Cardiac muscle cell (in vitro differentiated cells and primary cell): ENCODE data around the gene HOXB8. TPM values are rescaled to one million over a fixed set of nuclear protein-coding genes. Genes with fewer than 3 reads are reported as not detected.

Experiments used
- DNase-seq, 2 donors: peaks; one replicate each; pipeline versions ENCODE4 v3.0.0 to v3.0.0-alpha.2; 2010 to 2017; ENCODE audit warnings: low read depth in 1 of 2, low spot score in 1 of 2
- H3K27ac ChIP-seq: fragments of 200-600 bp; sonication (generic); 2 replicates; pipeline ENCODE4 v1.5.1; 2016
- H3K27me3 ChIP-seq: fragments of 200-600 bp; sonication (generic); 2 replicates; pipeline ENCODE4 v1.6.0; 2016; ENCODE audit warnings: control low read depth
- H3K36me3 ChIP-seq: fragments of 200-600 bp; sonication (generic); 2 replicates; pipeline ENCODE4 v1.5.1; 2016; ENCODE audit warnings: control low read depth
- H3K4me1 ChIP-seq: fragments of 200-600 bp; sonication (generic); 2 replicates; pipeline ENCODE4 v1.8.1; 2017; ENCODE audit warnings: low read depth, mild to moderate bottlenecking, mixed run types
- H3K4me3 ChIP-seq: fragments of 200-600 bp; sonication (generic); 2 replicates; pipeline ENCODE4 v1.5.1; 2016; ENCODE audit warnings: mild to moderate bottlenecking
- H3K9me3 ChIP-seq: fragments of 200-600 bp; sonication (generic); 2 replicates; pipeline ENCODE4 v1.5.1; 2017; ENCODE audit warnings: low read depth, mild to moderate bottlenecking, control low read depth
- CTCF ChIP-seq: IDR thresholded peaks from 2 replicates; pipeline ENCODE4 v1.5.1; 2012; ENCODE audit warnings: low read depth, mild to moderate bottlenecking, low read length
- polyA plus RNA-seq: library from polyadenylated mRNA; unstranded; fragments of >200 nt; fragmentation: Nextera tagmentation; extraction: Ambion mirVana; gene quantifications from 2 replicates; pipeline ENCODE4 v1.2.1, GENCODE V29; 2016
- total RNA-seq: library from RNA; depleted of rRNA; stranded (reverse); fragments of >200 nt; gene quantifications from 2 replicates; pipeline ENCODE4 v1.2.3, GENCODE V29; 2016

The HOXB8 gene
- total and polyA plus RNA-seq, 2 experiments from 2014 or later: not detected

GRCh38 chr17:48647103-48647962 lies 32.2 kb upstream of the HOXB8 start:
- H3K27me3 ChIP-seq: peaks cover 98% of the 10 kb centered on the region
- no peak overlapping the region for H3K27ac ChIP-seq
- H3K36me3 ChIP-seq: no peaks in the 10 kb centered on the region
- no peaks in the 10 kb centered on the region for H3K9me3 ChIP-seq
- DNase-seq: no peak
- no peak for TF ChIP-seq CTCF
- no peaks in the 10 kb centered on the region for H3K4me1 ChIP-seq
- H3K4me3 ChIP-seq: no peak overlapping the region

GRCh38 chr17:48646183-48647102 lies 31.4 kb upstream of the HOXB8 start:
- TF ChIP-seq CTCF: no peak
- H3K4me1 ChIP-seq: no peaks in the 10 kb centered on the region
- no peaks in the 10 kb centered on the region for H3K36me3 ChIP-seq
- H3K4me3 ChIP-seq: no peak overlapping the region
- peaks cover 98% of the 10 kb centered on the region for H3K27me3 ChIP-seq
- H3K9me3 ChIP-seq: no peaks in the 10 kb centered on the region
- no peak overlapping the region for H3K27ac ChIP-seq
- no peak for DNase-seq

GRCh38 chr17:48645639-48646182 lies 30.6 kb upstream of the HOXB8 start:
- Histone ChIP-seq H3K9me3 (no peaks in the 10 kb centered on the region), H3K4me1 (no peaks in the 10 kb centered on the region), H3K27ac (no peak overlapping the region), H3K36me3 (no peaks in the 10 kb centered on the region), H3K4me3 (no peak overlapping the region), H3K27me3 (peaks cover 100% of the 10 kb centered on the region)
- no peak for DNase-seq
- no peak for TF ChIP-seq CTCF

GRCh38 chr17:48644910-48645557 lies 29.9 kb upstream of the HOXB8 start:
- DNase-seq: no peak
- no peaks in the 10 kb centered on the region for H3K9me3 ChIP-seq
- H3K27ac ChIP-seq: no peak overlapping the region
- no peak for TF ChIP-seq CTCF
- no peaks in the 10 kb centered on the region for H3K4me1 ChIP-seq
- H3K27me3 ChIP-seq: peaks cover 100% of the 10 kb centered on the region
- H3K36me3 ChIP-seq: no peaks in the 10 kb centered on the region
- no peak overlapping the region for H3K4me3 ChIP-seq

GRCh38 chr17:48644159-48644558 lies 29.1 kb upstream of the HOXB8 start:
- no peaks in the 10 kb centered on the region for H3K4me1 ChIP-seq
- H3K36me3 ChIP-seq: no peaks in the 10 kb centered on the region
- no peak overlapping the region for H3K4me3 ChIP-seq
- H3K27ac ChIP-seq: no peak overlapping the region
- no peak for DNase-seq
- H3K27me3 ChIP-seq: peaks cover 100% of the 10 kb centered on the region
- no peaks in the 10 kb centered on the region for H3K9me3 ChIP-seq
- TF ChIP-seq CTCF: no peak
